Stimulated activated CD8-positive, alpha-beta memory T cell treated with anti-CD3 and anti-CD28 coated beads, Interleukin-2, amount 100 ng/mL, for 1 hour (primary cell): ENCODE data around the gene MPRIP.

ENCODE experiments used
- DNase-seq, 2 donors: peaks; one replicate each; pipeline ENCODE4 v3.0.0-alpha.2; 2020; ENCODE audit warnings: low read depth in 2 of 2

Gene MPRIP

DNA sequence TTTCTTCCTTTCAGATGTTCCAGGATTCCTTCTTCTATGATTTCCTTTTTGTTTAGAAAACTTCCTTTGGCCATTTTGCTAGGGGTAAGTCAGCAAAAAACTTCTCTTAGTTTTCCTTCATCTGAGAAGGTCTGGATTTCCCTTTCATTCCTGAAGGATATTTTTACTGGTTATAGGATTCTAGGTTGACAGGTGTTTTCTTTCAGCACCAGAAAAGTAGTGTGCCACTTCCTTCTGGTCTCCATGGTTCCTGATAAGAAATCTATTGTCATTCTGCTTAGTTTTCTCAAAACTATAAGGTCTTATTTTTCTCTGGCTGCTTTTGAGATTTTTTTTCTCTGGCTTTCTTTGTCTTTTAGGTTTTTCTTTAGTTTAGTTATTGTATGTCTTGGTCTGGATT, 27.6 kb downstream of the MPRIP start:
- DNase-seq: no peak

GRCh38 chr17:17070931-17071330, 28.7 kb downstream of the MPRIP start:
- DNase-seq: no peak

- no peak for DNase-seq
Measured at GRCh38 chr17:17071531-17072360, 29.5 kb downstream of the MPRIP start.

GRCh38 chr17:17072546-17072945, 30.3 kb downstream of the MPRIP start:
- DNase-seq: no peak

GRCh38 chr17:17073030-17073564, 30.8 kb downstream of the MPRIP start:
- DNase-seq: no peak

DNA sequence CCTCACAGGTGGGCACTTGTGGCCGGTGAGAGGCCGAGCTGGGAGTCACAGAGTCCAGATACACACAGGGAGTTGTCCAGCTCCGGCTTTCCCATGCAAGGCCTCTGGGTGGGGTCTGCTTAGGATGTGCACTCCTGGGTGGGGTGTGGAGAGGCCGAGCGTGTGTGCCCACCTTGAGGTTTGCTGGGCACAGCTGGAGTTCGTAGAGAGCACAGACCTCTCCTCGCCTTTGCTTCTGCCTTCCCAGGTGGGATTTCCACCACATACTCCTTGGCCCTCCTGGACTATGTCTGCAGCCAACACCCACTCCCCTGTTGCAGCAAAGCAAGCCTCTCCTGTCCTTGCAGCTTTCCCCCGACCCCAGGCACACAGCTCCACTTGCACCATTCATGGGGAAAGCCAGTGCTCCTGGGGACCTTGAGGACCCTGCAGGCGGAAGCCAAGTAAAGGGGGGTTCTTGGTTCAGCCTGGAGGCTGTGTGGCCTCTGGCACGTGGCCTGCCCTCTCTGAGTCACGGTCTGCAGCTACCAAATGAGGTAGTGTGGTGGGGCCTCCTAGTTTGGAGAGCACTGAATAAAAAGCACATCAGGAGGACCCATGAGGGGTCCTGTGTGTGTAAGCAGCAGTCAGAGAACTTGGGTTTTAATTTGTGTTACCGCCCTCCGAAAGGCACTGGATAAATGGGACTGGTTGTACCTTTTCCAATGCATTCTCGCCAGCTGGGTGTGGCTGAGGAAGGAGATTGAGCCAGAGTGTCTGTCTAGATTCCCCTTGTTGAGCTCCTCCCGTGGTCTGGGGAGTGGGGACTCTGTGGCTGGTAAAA, 31.5 kb downstream of the MPRIP start:
- no peak for DNase-seq

DNA sequence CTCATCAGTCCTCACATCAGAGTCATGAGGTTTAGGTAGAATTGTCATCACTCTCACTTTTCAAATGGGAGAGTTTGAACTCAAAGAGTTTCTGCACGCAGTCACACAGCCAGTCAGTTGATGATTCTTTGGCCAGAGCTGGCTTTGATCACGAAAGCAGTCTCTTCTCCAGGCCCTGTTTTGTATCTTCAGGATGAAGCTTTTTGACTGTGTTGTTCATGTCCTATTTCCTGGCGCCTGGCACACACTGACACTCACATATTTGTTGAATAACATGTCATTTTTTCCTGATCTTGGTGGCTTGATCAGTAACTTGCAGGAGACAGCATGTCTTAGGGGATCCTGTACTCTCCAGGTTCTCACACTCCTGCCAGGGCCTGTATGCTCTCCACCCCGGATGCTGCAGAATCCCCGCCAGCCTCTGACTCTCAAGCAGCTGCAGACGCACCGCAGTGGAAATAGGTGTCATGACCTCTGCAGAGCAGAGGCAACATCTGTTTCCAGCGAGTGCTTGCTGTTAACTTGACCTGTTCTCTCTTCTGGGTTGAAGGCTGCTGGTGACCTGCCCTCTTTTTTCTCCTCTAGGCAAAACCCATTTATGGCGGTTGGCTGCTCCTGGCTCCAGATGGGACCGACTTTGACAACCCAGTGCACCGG, 33.0 kb downstream of the MPRIP start:
- no peak for DNase-seq

- DNase-seq: no peak
Measured at GRCh38 chr17:17076066-17076465, 33.8 kb downstream of the MPRIP start.

DNA sequence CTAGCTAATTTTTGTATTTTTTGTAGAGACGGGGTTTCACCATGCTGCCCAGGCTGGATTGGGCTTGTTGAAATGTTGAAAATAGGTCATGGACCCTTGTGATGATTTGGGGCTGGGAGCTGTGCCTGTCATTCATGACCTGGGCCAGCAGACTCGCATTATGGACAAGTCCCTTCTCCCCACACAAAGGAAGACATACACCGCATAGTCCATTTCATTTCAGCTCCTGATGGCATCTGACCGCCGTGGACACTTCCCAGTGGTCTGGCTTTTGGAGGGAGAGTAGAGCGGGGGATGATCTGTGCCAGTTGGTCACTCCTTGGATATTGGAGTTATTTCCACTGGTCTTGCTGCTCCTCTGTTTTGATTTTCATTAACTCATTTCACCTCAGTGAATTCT, 34.8 kb downstream of the MPRIP start:
- no peak for DNase-seq

DNA sequence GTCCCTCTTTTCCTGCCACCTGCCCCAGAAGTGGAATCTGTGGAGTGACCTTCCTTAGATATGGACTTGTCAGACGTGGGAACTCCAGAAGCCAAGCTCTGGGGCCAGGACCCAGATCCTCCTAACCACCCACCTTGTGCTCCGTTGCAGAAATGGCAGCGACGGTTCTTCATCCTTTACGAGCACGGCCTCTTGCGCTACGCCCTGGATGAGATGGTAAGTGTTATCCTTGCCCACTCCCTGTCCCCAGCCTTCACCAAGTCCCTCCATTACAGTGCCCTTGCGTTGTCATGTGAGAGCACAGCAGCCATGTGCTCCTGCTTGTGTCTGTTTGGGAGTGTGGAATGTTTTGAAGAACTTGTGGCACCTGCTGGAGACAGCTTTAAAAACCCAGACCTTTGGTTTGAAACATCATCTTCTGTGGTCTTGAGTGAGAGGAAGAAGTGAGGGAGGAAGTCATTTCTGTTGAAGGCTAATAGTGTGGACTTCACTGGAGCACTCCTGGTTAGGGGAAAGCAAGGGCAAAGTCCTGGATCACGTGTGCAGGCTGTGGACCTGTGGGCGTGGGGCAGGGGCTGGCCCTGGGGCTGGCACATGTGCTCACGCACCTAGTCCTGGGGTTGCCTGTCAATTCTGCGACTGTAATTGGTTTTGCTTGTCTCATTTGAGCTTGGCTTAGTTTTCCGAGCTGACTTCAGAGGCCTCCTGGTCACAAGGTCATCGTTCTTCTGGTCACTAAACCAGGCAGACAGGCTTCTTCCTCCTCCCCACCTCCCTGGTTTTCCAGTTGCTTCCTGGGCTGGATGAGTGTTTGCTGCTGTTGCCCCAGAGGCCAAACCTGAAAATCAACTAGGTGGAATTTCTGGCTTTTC, 35.8 kb downstream of the MPRIP start:
- DNase-seq: no peak

- DNase-seq: no peak
Measured at GRCh38 chr17:17078832-17079231, 36.6 kb downstream of the MPRIP start.

GRCh38 chr17:17079336-17079735, 37.1 kb downstream of the MPRIP start:
- DNase-seq: no peak

DNA sequence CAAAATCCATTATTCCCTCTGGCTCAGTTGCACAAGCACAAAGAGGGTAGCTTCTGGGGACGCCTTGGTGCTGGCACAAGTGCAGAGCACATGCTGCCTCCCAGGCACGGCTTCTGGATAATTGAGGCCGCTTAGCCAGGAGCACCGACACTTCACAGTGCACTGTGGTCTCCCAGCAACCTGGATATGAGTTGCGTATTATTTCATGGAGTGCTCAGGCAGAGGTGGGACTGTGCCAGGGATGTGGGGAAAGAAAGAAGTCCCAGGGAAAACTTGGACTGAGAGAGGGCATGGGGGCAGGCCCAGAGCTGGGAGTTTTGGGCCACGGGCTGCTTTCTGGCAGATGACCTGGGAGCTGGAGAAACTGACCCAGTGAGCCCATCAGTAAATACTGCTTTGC, 37.5 kb downstream of the MPRIP start:
- no peak for DNase-seq

GRCh38 chr17:17080181-17080631, 37.9 kb downstream of the MPRIP start:
- DNase-seq: no peak

DNA sequence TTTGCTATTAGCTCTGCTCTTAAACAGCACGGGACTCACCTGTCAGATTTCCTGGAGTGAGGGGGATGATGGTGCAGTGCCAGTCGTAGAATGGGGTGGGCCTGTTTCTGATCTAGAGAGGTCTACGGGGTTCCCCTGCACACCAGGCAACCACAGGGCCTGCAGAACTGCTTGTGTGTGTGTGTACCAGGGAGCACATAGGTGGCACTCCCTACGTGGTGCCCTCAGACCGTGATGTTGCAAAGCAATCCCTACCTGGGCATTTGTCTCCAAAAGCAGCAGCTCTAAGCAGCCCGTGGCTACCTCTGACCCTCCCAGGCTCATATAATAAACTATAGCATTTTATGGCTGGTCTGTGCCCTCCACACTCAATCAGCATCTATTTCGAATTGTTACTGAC, 38.5 kb downstream of the MPRIP start:
- no peak for DNase-seq

DNA sequence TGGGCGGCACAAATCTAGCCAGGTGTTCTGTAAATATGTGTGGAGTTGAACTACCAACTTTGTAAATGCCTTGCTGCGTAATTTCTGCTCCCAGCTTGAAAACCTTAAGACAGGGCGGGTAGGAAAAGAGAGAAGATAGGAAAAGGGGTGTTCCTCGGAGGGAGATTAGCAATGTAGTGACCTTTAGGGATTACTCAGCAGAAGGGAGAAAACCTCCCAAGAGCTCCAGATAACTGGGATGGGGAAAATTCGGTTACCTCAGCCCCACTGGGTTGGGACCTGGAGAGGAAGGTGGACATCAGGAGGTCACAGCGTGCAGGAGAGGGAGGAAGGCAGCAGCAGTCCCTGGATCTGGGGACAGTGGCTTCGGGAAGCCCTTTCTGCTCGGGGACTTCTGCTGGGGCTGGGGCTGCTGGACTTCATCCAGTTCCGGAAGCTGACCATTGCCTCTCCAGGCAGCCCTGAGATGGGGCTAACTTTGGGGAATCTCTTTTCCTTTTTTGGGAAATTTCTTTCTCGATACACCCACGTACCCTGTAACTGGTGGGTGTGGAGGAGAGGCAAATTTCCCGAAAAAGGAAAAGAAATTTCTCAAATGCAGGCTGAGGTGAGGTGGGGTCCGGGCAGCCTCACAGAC, 39.2 kb downstream of the MPRIP start:
- no peak for DNase-seq

DNA sequence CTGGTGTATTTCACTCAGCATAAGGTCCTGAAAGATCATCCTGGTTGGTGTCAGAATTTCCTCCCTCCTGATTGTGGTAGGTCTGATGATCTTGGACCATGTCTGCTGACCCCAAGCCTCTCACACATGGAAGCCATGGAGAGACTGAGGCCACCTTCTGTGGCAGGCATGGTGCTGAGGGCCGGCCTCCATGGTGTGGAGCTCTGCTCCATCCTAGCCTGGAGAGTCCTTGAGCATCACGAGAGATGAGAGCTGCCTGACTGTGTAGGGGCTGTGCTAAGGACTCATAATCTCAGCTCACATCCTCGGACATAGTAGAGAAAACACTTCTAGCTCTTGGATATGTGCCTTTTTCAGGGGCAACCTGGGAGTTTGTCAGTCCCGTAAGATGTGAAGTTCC, 40.6 kb downstream of the MPRIP start:
- no peak for DNase-seq

GRCh38 chr17:17084317-17084835, 42.1 kb downstream of the MPRIP start:
- no peak for DNase-seq

GRCh38 chr17:17084941-17085340, 42.7 kb downstream of the MPRIP start:
- DNase-seq: no peak

GRCh38 chr17:17086585-17086984, 44.3 kb downstream of the MPRIP start:
- no peak for DNase-seq
